Astrocyte of the cerebellum (primary cell): Measurements from ENCODE around the gene SPTBN1.
"Not testable (repeated sequence)": the region's sequence is repeated elsewhere in the genome, so short reads cannot be mapped to it uniquely, and the experiment has no call there.

Experiments used
- DNase-seq: peaks from one replicate; pipeline ENCODE4 v3.0.0-alpha.2; 2011; ENCODE audit warnings: low read depth
- H3K4me3 ChIP-seq: 2 replicates; pipeline ENCODE4 v1.5.1; 2011; ENCODE audit warnings: mild to moderate bottlenecking, low read depth, low read length, moderate library complexity
- in situ Hi-C: cut with HindIII; loops from 2 replicates; pipeline ENCODE4 v1.10.0; 2017; ENCODE audit warnings: low sequenced_read_pairs
- TF ChIP-seq, protein P1 (sequence below): IDR thresholded peaks from 2 replicates; pipeline ENCODE4 v1.5.1; 2012; ENCODE audit warnings: low read length, low read depth, moderate library complexity, mild to moderate bottlenecking; ENCODE audit errors: missing control alignments

SPTBN1 gene

DNA sequence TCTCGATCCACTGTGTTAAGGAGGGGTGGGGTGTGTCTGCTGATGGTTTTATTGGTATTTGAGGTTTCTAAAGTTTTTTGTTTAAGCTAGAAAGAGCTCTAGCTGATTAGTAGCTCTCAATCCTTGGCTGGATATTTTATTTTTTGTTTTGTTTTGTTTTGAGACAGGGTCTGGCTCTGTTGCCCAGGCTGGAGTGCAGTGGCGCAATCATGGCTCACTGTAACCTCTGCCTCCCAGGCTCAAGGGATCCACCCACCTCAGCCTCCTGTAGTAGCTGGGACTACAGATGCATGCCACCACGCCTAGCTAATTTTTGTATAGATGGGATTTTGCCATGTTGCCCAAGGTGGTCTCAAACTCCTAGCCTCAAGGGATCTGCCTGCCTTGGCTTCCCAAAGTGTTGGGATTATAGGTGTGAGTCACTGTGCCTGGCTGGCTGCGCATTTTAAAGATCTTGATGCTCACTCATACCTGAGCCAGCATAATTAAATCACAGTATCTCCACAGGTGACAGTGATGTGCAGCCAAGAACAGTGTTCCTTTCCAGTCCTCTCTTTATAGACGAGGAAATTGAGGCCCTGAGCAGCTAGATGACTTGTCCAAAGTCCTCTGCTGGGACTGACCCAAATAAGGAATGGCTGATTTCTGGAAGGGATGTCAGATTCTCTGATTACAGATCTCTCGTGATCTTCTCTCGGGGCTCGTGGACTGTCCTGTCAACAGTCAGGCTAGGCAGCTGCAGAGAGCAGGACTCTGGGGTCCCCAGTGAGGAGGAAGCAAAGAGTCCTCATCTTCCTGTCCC, 44.5 kb downstream of the SPTBN1 start:
- H3K4me3 ChIP-seq: no peak overlapping the region
- TF ChIP-seq, protein P1, sequence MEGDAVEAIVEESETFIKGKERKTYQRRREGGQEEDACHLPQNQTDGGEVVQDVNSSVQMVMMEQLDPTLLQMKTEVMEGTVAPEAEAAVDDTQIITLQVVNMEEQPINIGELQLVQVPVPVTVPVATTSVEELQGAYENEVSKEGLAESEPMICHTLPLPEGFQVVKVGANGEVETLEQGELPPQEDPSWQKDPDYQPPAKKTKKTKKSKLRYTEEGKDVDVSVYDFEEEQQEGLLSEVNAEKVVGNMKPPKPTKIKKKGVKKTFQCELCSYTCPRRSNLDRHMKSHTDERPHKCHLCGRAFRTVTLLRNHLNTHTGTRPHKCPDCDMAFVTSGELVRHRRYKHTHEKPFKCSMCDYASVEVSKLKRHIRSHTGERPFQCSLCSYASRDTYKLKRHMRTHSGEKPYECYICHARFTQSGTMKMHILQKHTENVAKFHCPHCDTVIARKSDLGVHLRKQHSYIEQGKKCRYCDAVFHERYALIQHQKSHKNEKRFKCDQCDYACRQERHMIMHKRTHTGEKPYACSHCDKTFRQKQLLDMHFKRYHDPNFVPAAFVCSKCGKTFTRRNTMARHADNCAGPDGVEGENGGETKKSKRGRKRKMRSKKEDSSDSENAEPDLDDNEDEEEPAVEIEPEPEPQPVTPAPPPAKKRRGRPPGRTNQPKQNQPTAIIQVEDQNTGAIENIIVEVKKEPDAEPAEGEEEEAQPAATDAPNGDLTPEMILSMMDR: no peak
- DNase-seq: no peak
- in situ Hi-C loops: no loop called here

DNA sequence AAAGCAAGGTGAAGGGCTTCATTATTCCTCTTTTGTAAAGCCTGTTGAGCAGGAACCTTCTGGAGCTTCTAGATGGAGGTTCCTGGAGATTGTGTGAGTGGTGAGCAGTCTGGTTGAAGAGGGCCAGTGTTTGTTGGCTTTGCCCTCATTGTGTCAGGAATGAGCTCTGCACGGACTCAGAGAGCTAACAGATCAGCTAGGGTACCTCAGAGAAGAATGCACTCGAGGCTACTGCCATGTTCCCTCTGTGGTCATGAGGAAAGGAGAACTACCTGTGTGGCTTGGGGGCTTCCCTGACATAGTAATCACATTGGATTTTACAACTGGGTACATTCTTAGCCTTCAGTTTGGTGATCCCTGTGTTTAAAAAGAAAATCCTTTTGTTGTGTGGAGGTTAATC, 46.6 kb downstream of the SPTBN1 start:
- no peak for DNase-seq
- in situ Hi-C loops: no loop called here
- no peak overlapping the region for H3K4me3 ChIP-seq
- TF ChIP-seq, protein P1: no peak

DNA sequence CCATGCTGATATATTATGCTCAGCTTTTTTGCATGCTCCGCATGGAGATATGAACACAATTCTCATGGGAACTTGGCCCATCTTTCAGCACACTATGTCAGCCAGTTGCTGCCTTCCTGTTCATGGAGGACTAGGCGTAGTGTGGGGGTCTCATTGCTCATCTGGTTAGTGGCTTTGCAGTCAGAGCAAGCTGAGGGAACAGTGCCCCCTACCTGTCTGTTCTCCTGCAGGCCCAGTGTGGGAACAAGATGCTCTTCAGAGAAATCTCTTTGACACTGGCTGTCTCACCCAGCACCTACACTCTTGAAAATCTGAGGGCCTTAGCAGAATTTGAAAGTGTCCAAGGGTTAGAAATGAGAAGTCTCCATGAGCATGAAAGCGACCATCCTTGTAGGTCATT, 47.1 kb downstream of the SPTBN1 start:
- in situ Hi-C loops: no loop called here
- TF ChIP-seq, protein P1: peak; percentile 62
- no peak overlapping the region for H3K4me3 ChIP-seq
- DNase-seq: no peak

DNA sequence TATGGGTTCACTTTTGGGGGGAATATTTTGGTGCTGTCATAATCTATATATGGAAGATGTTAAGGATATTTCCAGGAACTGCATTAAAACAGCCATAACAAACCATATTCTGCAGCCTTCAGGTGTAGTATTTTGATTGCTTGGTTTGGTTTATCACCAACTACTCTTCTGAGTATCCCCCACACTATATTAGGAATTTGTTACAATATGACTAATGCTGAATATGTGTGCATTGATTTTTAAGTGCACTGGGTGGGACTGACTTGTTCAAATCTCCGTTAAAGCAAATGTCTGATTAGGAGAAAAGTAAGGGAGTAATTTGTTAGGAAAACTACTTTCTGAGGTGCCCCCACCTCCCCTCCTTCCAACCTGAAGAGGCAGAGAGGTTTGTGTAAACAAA, 47.7 kb downstream of the SPTBN1 start:
- in situ Hi-C loops: no loop called here

DNA sequence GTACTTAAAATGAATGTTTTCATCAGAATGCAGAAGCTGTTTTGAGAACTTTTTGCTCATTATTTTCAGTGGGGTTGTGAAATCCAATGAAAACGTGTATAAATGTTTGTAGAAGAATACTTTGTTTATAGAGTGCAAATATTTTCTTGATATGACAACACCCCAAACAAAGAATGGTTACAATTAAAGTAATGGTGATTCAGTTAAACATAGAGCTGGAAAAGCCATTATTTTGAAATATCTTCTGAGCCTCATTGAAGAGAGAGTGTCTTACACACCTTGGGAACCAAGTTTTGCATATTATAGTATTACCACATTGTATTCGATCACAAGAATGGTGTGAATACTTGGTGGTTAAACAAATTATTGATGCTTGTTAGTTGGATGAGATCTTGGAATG, 48.7 kb downstream of the SPTBN1 start:
- in situ Hi-C loops: no loop called here
- H3K4me3 ChIP-seq: no peak overlapping the region
- DNase-seq: no peak
- TF ChIP-seq, protein P1: no peak

More for the DNA sequence above, 47.7 kb downstream of the SPTBN1 start:
- no peak overlapping the region for H3K4me3 ChIP-seq
- TF ChIP-seq, protein P1: no peak
- no peak for DNase-seq

DNA sequence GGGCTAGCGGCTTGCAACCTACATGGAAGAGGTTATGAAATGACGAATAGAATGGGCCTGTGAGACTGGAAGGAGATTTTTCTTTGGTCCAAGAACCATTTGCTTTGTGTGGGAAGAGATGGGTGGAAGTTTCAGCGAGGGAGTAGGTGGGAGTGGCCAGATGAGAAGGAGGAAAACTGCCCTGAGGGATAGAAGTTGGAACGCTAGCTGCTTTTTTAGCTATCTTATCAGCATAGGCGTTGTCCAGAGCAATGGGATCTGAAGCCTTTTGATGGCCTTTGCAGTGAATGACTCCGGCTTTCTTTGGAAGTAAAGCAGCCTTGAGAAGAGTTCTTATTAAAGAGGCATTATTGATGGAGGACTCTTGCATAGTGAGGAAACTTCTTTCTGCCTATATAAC, 52.4 kb downstream of the SPTBN1 start:
- in situ Hi-C loops: no loop called here
- TF ChIP-seq, protein P1: no peak
- H3K4me3 ChIP-seq: no peak overlapping the region
- DNase-seq: no peak

DNA sequence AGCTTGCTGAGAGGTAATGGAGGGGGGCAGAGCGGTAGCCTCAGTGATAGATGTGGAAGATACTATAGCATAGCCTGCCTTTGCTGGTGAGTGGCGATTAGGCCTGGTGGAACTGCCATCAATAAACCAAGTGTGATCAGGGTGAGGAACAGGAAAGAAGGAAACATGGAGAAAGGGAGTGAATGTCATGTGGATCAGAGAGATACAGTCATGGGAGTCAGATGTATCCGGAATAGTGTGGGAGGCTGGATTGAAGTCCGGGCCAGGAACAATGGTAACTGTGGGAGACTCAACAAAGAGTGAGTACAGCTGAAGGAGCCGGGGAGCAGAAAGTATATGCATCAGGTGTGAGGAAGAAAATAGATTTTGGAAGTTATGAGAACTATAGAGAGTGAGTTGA, 52.9 kb downstream of the SPTBN1 start:
- in situ Hi-C loops, DNase-seq: not testable (repeated sequence)

More for the DNA sequence above, 52.9 kb downstream of the SPTBN1 start:
- not testable (repeated sequence) for H3K4me3 ChIP-seq
